GM12878 (cell line): ENCODE data around the gene PAM16. TPM values are rescaled to one million over a fixed set of nuclear protein-coding genes. Genes with fewer than 3 reads are reported as not detected.

ENCODE experiments used
- ATAC-seq: fragments of 200-7000 bp; cut with Tn5 transposase; 3 replicates; pipeline ENCODE4 v1.9.1; 2020; ENCODE audit warnings: mild to moderate bottlenecking, moderate library complexity
- BruUV-seq: library from RNA; stranded (reverse); fragments of 400-500 nt; replicated peaks from 2 replicates; lab custom pipeline; 2021; lab: Mats Ljungman, UMichigan
- CTCF ChIA-PET: fragments of 300-600 bp; sonication (Branson Sonifier 250); formaldehyde crosslinking; extraction: SDS; loops from one replicate; lab custom pipeline; 2021; ENCODE audit warnings: inconsistent platforms; lab: Yijun Ruan, JAX
- POLR2A ChIA-PET: fragments of 350-600 bp; formaldehyde crosslinking; extraction: SDS; loops from one replicate; lab custom pipeline; 2021; ENCODE audit warnings: inconsistent platforms; lab: Charles Lee
- RAD21 ChIA-PET: fragments of 300-600 bp; sonication (Branson Sonifier 250); formaldehyde crosslinking; loops from one replicate; lab custom pipeline; 2023; ENCODE audit warnings: antibody characterized with exemption; ENCODE audit not compliant: unreplicated experiment; lab: Charles Lee
- SMC1A ChIA-PET: fragments of 300-600 bp; sonication (Branson Sonifier 250); formaldehyde crosslinking; loops from one replicate; lab custom pipeline; 2023; ENCODE audit not compliant: unreplicated experiment, uncharacterized antibody; lab: Charles Lee
- DNase-seq: peaks from one replicate; pipeline ENCODE4 v3.0.0-alpha.2; 2011; ENCODE audit warnings: low read depth, low spot score
- FAIRE-seq: peaks from 3 replicates; lab custom pipeline; 2011; peaks lifted over from hg19 to GRCh38; lab: Jason Lieb, UNC
- H2AFZ ChIP-seq: 2 replicates; pipeline ENCODE4 v1.6.0; 2011; ENCODE audit warnings: low read depth, low read length, control low read depth; ENCODE audit not compliant: control insufficient read depth
- H3K27ac ChIP-seq: 2 replicates; pipeline ENCODE4 v1.5.1; 2011; ENCODE audit warnings: control low read depth; ENCODE audit not compliant: control insufficient read depth, insufficient read depth
- H3K27me3 ChIP-seq, 2 experiments: replicated peaks in 1 of 2; 2 replicates each; pipeline versions ENCODE4 v1.6.0 to v1.6.1; 2011; ENCODE audit warnings: low read length in 1 of 2; ENCODE audit not compliant: control insufficient read depth in 2 of 2, insufficient read depth in 2 of 2
- H3K36me3 ChIP-seq, 2 experiments: 2 replicates each; pipeline ENCODE4 v1.5.1; 2011; ENCODE audit warnings: low read length in 1 of 2; ENCODE audit not compliant: control insufficient read depth in 2 of 2, insufficient read depth in 2 of 2
- H3K4me1 ChIP-seq: 2 replicates; pipeline ENCODE4 v1.6.1; 2011; ENCODE audit warnings: mild to moderate bottlenecking, low read length, moderate library complexity, mixed read lengths; ENCODE audit not compliant: control insufficient read depth, insufficient read depth
- H3K4me2 ChIP-seq: 2 replicates; pipeline ENCODE4 v1.6.0; 2011; ENCODE audit warnings: control low read depth; ENCODE audit not compliant: control insufficient read depth, insufficient read depth
- H3K4me3 ChIP-seq: fragments of 200-600 bp; sonication (generic); 2 replicates; pipeline ENCODE4 v1.5.1; 2016
- H3K79me2 ChIP-seq: 2 replicates; pipeline ENCODE4 v1.6.0; 2011; ENCODE audit warnings: low read length; ENCODE audit not compliant: control insufficient read depth, insufficient read depth
- H3K9ac ChIP-seq: 2 replicates; pipeline ENCODE4 v1.8.0; 2011; ENCODE audit warnings: low read length, control low read depth, mixed read lengths; ENCODE audit not compliant: control insufficient read depth, insufficient read depth
- H3K9me3 ChIP-seq: replicated peaks from 3 replicates; pipeline ENCODE4 v1.5.1; 2011; ENCODE audit warnings: mild to moderate bottlenecking, low read length; ENCODE audit not compliant: control insufficient read depth, insufficient read depth
- H4K20me1 ChIP-seq: 2 replicates; pipeline ENCODE4 v1.6.0; 2011; ENCODE audit not compliant: control insufficient read depth, insufficient read depth
- ASH2L ChIP-seq: fragments of 300-600, 200-600 bp; sonication (generic); IDR thresholded peaks from 2 replicates; pipeline ENCODE4 v1.6.1; 2017; ENCODE audit warnings: low read depth, mild to moderate bottlenecking, borderline replicate concordance
- BCL3 ChIP-seq: IDR thresholded peaks from 2 replicates; pipeline ENCODE4 v1.6.1; 2011; ENCODE audit warnings: borderline replicate concordance, low read depth, mild to moderate bottlenecking, moderate library complexity, low read length; ENCODE audit not compliant: insufficient read depth, poor library complexity, severe bottlenecking
- CBFB ChIP-seq: IDR thresholded peaks from 2 replicates; pipeline ENCODE4 v1.6.1; 2016; ENCODE audit warnings: antibody characterized with exemption, low read depth
- NFYA ChIP-seq: IDR thresholded peaks from 2 replicates; pipeline ENCODE4 v1.6.1; 2011; ENCODE audit warnings: low read depth, mild to moderate bottlenecking, low read length, improper control_type of control experiment, borderline replicate concordance
- PML ChIP-seq: IDR thresholded peaks from 2 replicates; pipeline ENCODE4 v1.6.1; 2012; ENCODE audit warnings: low read length, inconsistent platforms
- SKIL ChIP-seq: fragments of 450-650 bp; IDR thresholded peaks from 2 replicates; pipeline ENCODE4 v1.6.1; 2017; ENCODE audit warnings: mild to moderate bottlenecking, low read depth, inconsistent platforms; ENCODE audit not compliant: poor library complexity, severe bottlenecking
- TCF12 ChIP-seq: IDR thresholded peaks from 2 replicates; pipeline ENCODE4 v1.6.1; 2011; ENCODE audit warnings: low read depth, mild to moderate bottlenecking, low read length
- TCF3 ChIP-seq: IDR thresholded peaks from 2 replicates; pipeline ENCODE4 v1.6.1; 2012; ENCODE audit warnings: low read depth, mild to moderate bottlenecking, low read length, borderline replicate concordance; ENCODE audit not compliant: insufficient read depth
- USF1 ChIP-seq: IDR thresholded peaks from 2 replicates; pipeline ENCODE4 v1.6.1; 2011; ENCODE audit warnings: borderline replicate concordance, low read depth, mild to moderate bottlenecking, moderate library complexity, mixed read lengths, low read length; ENCODE audit not compliant: insufficient read depth; ENCODE audit errors: extremely low read length
- ZBED1 ChIP-seq: IDR thresholded peaks from 2 replicates; pipeline ENCODE4 v1.6.1; 2016; ENCODE audit warnings: borderline replicate concordance
- WGBS: methylation state at CpG from one replicate; pipeline ENCODE4 v1.1.6; 2016; ENCODE audit warnings: low lambda C conversion rate; ENCODE audit not compliant: insufficient replicate concordance, insufficient coverage; ENCODE audit errors: missing lambda C conversion rate; 5-methylcytosine and 5-hydroxymethylcytosine counted together
- in situ Hi-C: fragments of 300-500 bp; cut with MboI; formaldehyde crosslinking; loops from 9 replicates; pipeline ENCODE4 v1.14.3; 2018; ENCODE audit warnings: mixed read lengths
- intact Hi-C: fragments of 100-400 bp; cut with micrococcal nuclease; formaldehyde crosslinking; loops from one replicate; pipeline ENCODE4 v1.14.2; 2022; ENCODE audit not compliant: unreplicated experiment
- polyA plus RNA-seq, 11 experiments: library from polyadenylated mRNA; depleted of rRNA in 4 of 11; unstranded in 6 of 11; stranded (reverse) in 5 of 11; fragments of >200 nt; fragmentation: Nextera tagmentation in 4 of 11; fragmentation: Illumina TruSeq in 1 of 11; extraction: Ambion mirVana in 4 of 11; extraction: Trizol in 1 of 11; gene quantifications; 1 replicate in 1 of 11; 2 replicates in 10 of 11; pipeline versions ENCODE4 v1.2.1 to v1.2.3, GENCODE V29; 2011 to 2016; ENCODE audit warnings: inconsistent platforms in 2 of 11, missing spikeins in 2 of 11, low read depth in 1 of 11
- total RNA-seq, 4 experiments: library from RNA; depleted of rRNA in 3 of 4; stranded (reverse); fragments of >200 nt in 3 of 4; fragmentation: Illumina TruSeq in 1 of 4; extraction: Trizol in 1 of 4; gene quantifications; 2 replicates each; pipeline versions ENCODE4 v1.2.1 to v1.2.3, GENCODE V29; 2013 to 2021

The PAM16 gene
- total and polyA plus RNA-seq, 10 of the 15 experiments (the other 5 are each of a cell fraction or from before 2014, with no cell fraction given) = 18.5 to 94.3 (median 51.5) TPM

GRCh38 chr16:4318451-4318910 lies 32.6 kb downstream of the PAM16 start:
- FAIRE-seq (no peak), ATAC-seq (no peak), DNase-seq (no peak)
- ChIA-PET CTCF (interaction anchor here (0.9 to 2.6 kb wide), 4 partner anchors 8 to 12 kb away, joined by 3 to 12 read pairs (median 5); no protein-coding TSS in a partner anchor), POLR2A (interaction anchor here (3.9 kb wide), 1 partner anchor 11 kb away, joined by 17 read pairs; no protein-coding TSS in a partner anchor), RAD21 (interaction anchor here (1.0 kb wide), 1 partner anchor 12 kb away, joined by 4 read pairs; no protein-coding TSS in a partner anchor), SMC1A (no interaction called here)
- H3K4me3 ChIP-seq = no peak overlapping the region
- H3K79me2 ChIP-seq = no peaks in the 10 kb centered on the region
- no peaks in the 10 kb centered on the region for H4K20me1 ChIP-seq
- in situ Hi-C loops = no loop called here
- H3K9me3 ChIP-seq = no peaks in the 10 kb centered on the region
- no peaks in the 10 kb centered on the region for H3K36me3 ChIP-seq
- BruUV-seq = no TSS peak
- peaks cover 11% of the 10 kb centered on the region for H3K4me1 ChIP-seq
- no peak overlapping the region for H2AFZ ChIP-seq
- no peak for TF ChIP-seq ASH2L
- TF ChIP-seq BCL3 = no peak
- TF ChIP-seq CBFB = no peak
- no peak for TF ChIP-seq TCF12
- TF ChIP-seq NFYA = no peak
- no peak for TF ChIP-seq ZBED1
- no peak for TF ChIP-seq PML
- TF ChIP-seq TCF3 = no peak
- no peak for TF ChIP-seq SKIL
- no peak for TF ChIP-seq USF1
- H3K4me2 ChIP-seq = no peak overlapping the region
- H3K9ac ChIP-seq = no peak overlapping the region
- intact Hi-C loops = no loop called here
- H3K27me3 ChIP-seq = peaks cover 0 to 6% of the 10 kb centered on the region in 2 experiments; a peak in 1 of 4 replicates
- no peak overlapping the region for H3K27ac ChIP-seq
- 51% methylated on average over 12 of the region's 13 CpGs for WGBS
